ENCODE results near the gene EIF3J.

EIF3J gene

GRCh38 chr15:44570361-44570760 is 33.4 kb downstream of the EIF3J start:
- Histone ChIP-seq H3K27me3 (replicated peaks; ENCODE audit: insufficient read depth, low read length) (no peaks in the 10 kb centered on the region), H3K4me2 (ENCODE audit: low read depth, low read length) (no peak overlapping the region), H3F3A (ENCODE audit: insufficient read depth, low read length) (peaks cover 16% of the 10 kb centered on the region; the same call in 1 of the 2 replicates), H3K4me1 (ENCODE audit: low read length) (peaks cover 14% of the 10 kb centered on the region), H3K27ac (ENCODE audit: low read length) (no peak overlapping the region), H3K4me3 (ENCODE audit: low read length) (no peak overlapping the region), H2AFZ (ENCODE audit: low read length) (no peak overlapping the region), H3K9me2 (replicated peaks; ENCODE audit: insufficient read depth, low read length) (no peaks in the 10 kb centered on the region), H4K20me1 (ENCODE audit: insufficient read depth, low read length) (no peaks in the 10 kb centered on the region), H3K79me2 (ENCODE audit: low read length) (no peaks in the 10 kb centered on the region), H3K9me3 (replicated peaks; ENCODE audit: insufficient read depth, low read length) (no peaks in the 10 kb centered on the region), H3K36me3 (replicated peaks; ENCODE audit: insufficient read depth, low read length) (no peaks in the 10 kb centered on the region; the same call in 1 of the 2 replicates), H3K9ac (ENCODE audit: low read length) (no peak overlapping the region)
- DNase-seq, result no peak
- TF ChIP-seq CTCF (IDR thresholded peaks at IDR 0.05; ENCODE audit: low read length) (no peak), EZH2phosphoT487 (IDR thresholded peaks at IDR 0.05; ENCODE audit: low read length) (no peak), EZH2 (optimal IDR thresholded peaks at IDR 0.05; ENCODE audit: low read depth, low read length) (no peak)

DNA sequence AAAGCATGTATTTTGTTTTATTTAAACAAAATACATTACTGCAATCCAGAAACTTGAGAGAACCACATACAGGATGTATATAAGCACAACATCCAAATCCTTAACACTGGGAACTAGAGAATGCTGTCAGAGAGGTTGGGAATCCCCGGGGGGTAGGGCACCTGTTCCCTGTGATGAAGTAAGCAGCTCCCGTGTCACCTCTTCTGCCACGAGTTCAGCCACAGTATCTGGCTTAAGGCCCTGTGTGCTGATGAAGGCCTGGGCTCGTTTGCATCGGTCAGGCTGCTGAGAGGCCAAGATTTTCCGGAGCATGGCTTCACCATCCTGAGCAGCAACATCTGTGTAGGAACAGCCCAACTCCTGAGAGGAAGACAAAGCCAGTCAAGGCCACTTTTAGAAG is 36.4 kb downstream of the EIF3J start:
- no peak for TF ChIP-seq EZH2 (optimal IDR thresholded peaks at IDR 0.05; ENCODE audit: low read depth, low read length)
- TF ChIP-seq EZH2phosphoT487 (IDR thresholded peaks at IDR 0.05; ENCODE audit: low read length), result no peak
- TF ChIP-seq CTCF (IDR thresholded peaks at IDR 0.05; ENCODE audit: low read length), result no peak
- H3K4me2 ChIP-seq (ENCODE audit: low read depth, low read length), result no peak overlapping the region
- no peak for DNase-seq

GRCh38 chr15:44574734-44575133 is 37.8 kb downstream of the EIF3J start:
- no peak for DNase-seq
- Histone ChIP-seq H3K4me3 (ENCODE audit: low read length) (no peak overlapping the region), H3F3A (ENCODE audit: insufficient read depth, low read length) (peaks cover 11% of the 10 kb centered on the region; the same call in 1 of the 2 replicates), H3K4me2 (ENCODE audit: low read depth, low read length) (no peak overlapping the region), H4K20me1 (ENCODE audit: insufficient read depth, low read length) (no peaks in the 10 kb centered on the region), H3K27ac (ENCODE audit: low read length) (no peak overlapping the region), H3K79me2 (ENCODE audit: low read length) (no peaks in the 10 kb centered on the region), H3K4me1 (ENCODE audit: low read length) (peaks cover 14% of the 10 kb centered on the region), H2AFZ (ENCODE audit: low read length) (no peak overlapping the region), H3K36me3 (replicated peaks; ENCODE audit: insufficient read depth, low read length) (no peaks in the 10 kb centered on the region; the same call in 1 of the 2 replicates), H3K27me3 (replicated peaks; ENCODE audit: insufficient read depth, low read length) (no peaks in the 10 kb centered on the region), H3K9ac (ENCODE audit: low read length) (no peak overlapping the region), H3K9me3 (replicated peaks; ENCODE audit: insufficient read depth, low read length) (no peaks in the 10 kb centered on the region), H3K9me2 (replicated peaks; ENCODE audit: insufficient read depth, low read length) (no peaks in the 10 kb centered on the region)
- no peak for TF ChIP-seq EZH2phosphoT487 (IDR thresholded peaks at IDR 0.05; ENCODE audit: low read length)
- TF ChIP-seq EZH2 (optimal IDR thresholded peaks at IDR 0.05; ENCODE audit: low read depth, low read length), result no peak
- no peak for TF ChIP-seq CTCF (IDR thresholded peaks at IDR 0.05; ENCODE audit: low read length)

More for the DNA sequence above, 36.4 kb downstream of the EIF3J start:
- H3K4me3 ChIP-seq (ENCODE audit: low read length), result no peak overlapping the region
- no peaks in the 10 kb centered on the region for H3K27me3 ChIP-seq (replicated peaks; ENCODE audit: insufficient read depth, low read length)
- no peaks in the 10 kb centered on the region for H3K9me2 ChIP-seq (replicated peaks; ENCODE audit: insufficient read depth, low read length)
- H3F3A ChIP-seq (ENCODE audit: insufficient read depth, low read length), result peaks cover 11% of the 10 kb centered on the region; the same call in 1 of the 2 replicates
- no peaks in the 10 kb centered on the region for H4K20me1 ChIP-seq (ENCODE audit: insufficient read depth, low read length)
- H3K36me3 ChIP-seq (replicated peaks; ENCODE audit: insufficient read depth, low read length), result no peaks in the 10 kb centered on the region; the same call in 1 of the 2 replicates
- H3K9ac ChIP-seq (ENCODE audit: low read length), result no peak overlapping the region
- no peak overlapping the region for H3K27ac ChIP-seq (ENCODE audit: low read length)
- H3K9me3 ChIP-seq (replicated peaks; ENCODE audit: insufficient read depth, low read length), result no peaks in the 10 kb centered on the region
- no peak overlapping the region for H2AFZ ChIP-seq (ENCODE audit: low read length)
- H3K4me1 ChIP-seq (ENCODE audit: low read length), result peaks cover 14% of the 10 kb centered on the region
- H3K79me2 ChIP-seq (ENCODE audit: low read length), result no peaks in the 10 kb centered on the region
